Hematopoietic multipotent progenitor cell treated with erythropoietin and hydrocortisone succinate and interleukin-3 and kit ligand, for 17 days (in vitro differentiated cells): Measurements from ENCODE around the gene SIAH1.
"Not testable (repeated sequence)": the region's sequence is repeated elsewhere in the genome, so short reads cannot be mapped to it uniquely, and the experiment has no call there.

ENCODE experiments used
- DNase-seq: peaks from one replicate; pipeline ENCODE4 v3.0.0-alpha.2; 2015; ENCODE audit warnings: low spot score

Gene SIAH1

GRCh38 chr16:48332978-48333377, 52.2 kb downstream of the SIAH1 start:
- DNase-seq, result no peak

DNA sequence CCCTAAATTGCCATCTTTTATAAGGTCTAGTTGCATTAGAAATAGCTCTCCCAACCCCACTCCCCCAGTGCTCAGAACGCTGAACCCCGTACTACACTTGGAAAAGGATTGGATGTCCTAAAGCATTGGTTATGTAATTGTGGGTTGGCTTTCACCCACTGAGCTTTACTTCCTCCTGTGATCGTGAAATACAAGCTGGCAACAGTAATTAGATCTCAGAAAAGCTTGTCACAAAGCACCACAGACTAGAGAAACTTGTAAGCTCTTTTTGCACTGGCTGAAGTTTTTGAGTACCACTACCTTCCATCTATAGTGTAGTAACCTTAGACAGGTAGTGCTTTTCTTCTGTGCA, 54.4 kb downstream of the SIAH1 start:
- DNase-seq, result no peak

- DNase-seq, result no peak
Observed at GRCh38 chr16:48330189-48330840, 54.9 kb downstream of the SIAH1 start.

GRCh38 chr16:48329138-48329537, 56.1 kb downstream of the SIAH1 start:
- no peak for DNase-seq

DNA sequence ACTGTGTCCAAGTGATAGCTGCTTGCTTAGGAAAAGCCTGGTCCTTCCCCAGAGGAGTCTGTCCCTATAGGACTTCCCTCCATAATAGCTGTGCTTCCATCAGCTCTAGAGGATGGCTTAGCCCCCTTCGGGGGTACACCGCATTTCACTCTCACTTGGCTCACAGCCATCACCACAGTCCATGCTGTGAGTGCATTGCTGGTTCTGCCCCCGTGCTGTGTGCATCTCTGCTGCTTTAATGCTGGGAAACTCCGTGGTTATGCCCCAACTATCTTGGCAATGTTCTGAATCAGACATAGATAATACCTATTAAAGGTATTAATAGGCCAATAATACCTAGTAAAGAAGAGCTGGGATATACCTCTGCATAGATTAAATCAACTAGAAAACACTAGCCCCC, 58.3 kb downstream of the SIAH1 start:
- no peak for DNase-seq

DNA sequence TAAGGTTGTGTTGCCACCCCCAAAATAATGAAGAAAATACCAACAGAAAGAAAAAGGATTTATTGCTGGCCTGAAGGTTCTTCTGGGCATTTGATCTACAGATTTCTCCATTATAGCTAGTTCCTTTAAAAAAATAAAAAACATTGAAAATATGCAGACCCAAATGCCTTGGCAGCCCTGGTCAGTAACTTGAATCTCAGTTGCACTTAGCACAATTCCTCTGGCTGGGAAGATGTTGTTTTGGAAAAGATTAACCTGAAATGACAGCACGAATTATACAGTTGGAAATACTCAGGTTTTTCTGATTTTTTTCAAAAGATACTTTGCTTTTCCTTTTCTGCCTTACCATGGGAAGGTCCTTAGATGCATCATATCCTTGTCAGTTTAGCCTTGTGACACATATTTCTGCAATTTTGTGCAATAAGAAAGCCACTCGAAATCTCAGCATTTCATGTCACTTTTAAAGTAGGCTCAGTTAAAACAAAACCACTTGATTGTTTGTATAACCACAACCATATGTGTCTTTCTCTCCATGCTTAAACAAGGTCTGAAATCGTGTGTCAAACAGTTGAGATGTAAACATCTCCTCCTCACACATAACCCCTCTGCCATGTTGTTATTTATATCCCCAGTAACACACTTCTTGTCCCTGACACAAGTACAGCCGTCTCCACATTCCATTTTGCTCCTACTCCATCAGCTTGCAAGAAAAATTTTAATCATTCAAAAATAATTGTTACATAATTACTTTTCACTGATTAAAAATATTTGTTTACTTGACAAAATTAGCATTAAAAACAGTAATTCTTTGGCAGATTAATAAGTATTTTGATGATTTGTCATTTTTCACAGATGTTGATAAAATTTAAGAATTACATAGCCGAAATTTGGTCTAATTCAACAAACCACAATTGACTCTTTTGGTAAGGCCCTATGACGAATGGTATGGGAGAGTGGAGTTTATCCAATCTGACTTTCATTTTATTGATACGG, 61.1 kb downstream of the SIAH1 start:
- no peak for DNase-seq

- DNase-seq, result no peak
Observed at GRCh38 chr16:48321317-48322036, 63.7 kb downstream of the SIAH1 start.

DNA sequence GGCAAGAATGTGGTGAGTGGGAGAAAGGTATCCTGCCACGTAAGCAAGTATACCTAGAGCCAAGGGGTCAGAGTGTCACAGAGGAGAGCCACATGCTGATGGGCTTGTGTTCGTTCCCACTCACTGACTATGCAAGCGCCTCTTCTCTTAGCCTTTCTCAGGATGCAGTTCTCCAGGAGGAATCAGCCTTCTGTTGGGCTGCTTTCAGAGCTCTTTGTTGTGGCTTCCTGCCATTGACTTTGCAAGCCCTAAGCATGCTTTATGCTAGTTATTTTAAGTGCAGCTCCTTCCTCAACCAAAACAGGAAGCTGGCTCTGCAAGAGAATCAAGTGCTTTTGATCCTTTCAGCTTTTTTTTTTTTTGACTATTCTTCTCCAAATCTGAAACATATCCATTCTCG, 66.6 kb downstream of the SIAH1 start:
- no peak for DNase-seq

GRCh38 chr16:48317614-48318315, 67.4 kb downstream of the SIAH1 start:
- no peak for DNase-seq

DNA sequence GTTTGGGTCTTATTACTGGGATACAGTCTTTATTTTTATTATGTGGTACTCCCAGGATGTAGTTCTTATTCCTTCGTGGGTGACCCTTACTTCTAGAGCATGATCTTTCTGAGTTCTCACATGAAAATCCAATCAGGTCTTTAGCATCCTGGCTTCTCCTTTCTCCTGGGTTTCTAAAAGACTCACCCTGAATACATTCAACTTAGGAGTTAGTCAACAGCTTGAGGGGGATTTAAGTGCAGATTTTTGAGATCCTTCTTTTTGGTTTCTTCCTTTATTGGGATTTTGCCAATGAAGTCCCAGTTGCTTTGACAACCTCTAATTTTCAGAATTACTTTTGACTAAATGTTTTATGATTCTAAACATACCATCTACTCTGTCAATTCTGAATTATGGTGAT, 68.2 kb downstream of the SIAH1 start:
- DNase-seq, result no peak

GRCh38 chr16:48313905-48314304, 71.3 kb downstream of the SIAH1 start:
- not testable (repeated sequence) for DNase-seq

DNA sequence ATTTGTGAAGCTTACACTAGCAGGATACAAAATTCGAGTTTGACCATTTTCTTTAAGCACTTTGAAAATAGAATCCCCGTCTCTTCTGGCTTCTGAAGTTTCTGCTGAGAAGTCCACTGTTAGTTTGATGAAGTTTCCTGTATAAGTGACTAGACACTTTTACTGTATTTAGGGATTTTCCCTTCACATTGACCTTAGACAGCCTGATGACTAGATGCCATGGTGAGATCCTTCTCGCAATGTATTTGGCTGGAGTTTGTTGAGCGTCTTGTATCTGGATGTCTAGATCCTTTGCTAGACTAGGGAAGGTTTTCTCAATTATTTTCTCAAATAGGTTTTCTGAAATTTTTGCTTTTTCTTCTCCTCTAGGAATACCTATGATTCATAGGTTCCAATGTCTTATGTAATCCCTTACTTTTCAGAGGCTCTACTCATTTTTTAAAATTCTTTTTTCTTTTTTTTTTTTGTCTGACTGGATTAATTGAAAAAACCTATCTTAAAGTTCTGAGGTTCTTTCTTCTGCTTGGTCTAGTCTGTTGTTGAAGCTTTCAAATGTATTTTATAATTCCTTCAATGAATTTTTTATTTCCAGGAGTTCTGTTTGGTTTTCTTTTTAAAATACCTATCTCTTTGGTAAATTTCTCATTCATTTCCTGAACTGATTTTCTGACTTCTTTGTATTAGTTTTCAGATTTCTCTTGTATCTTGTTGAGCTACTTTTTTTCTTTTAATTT, 74.1 kb downstream of the SIAH1 start:
- DNase-seq, result no peak
